PC-3 (cell line): ENCODE data around the gene FKBP10. TPM values are rescaled to one million over a fixed set of nuclear protein-coding genes. Genes with fewer than 3 reads are reported as not detected.

ENCODE experiments used
- ATAC-seq: fragments of 200-7000 bp; cut with Tn5 transposase; 2 replicates; pipeline ENCODE4 v1.9.1; 2020; ENCODE audit warnings: mild to moderate bottlenecking, moderate library complexity
- BruUV-seq: library from RNA; stranded (reverse); fragments of 400-500 nt; replicated peaks from 2 replicates; lab custom pipeline; 2021; lab: Mats Ljungman, UMichigan
- CTCF ChIA-PET: fragments of 300-600 bp; sonication (Branson Sonifier 250); formaldehyde crosslinking; loops from one replicate; lab custom pipeline; 2022; ENCODE audit warnings: antibody characterized with exemption; lab: Charles Lee
- POLR2A ChIA-PET: fragments of 300-600 bp; sonication (Branson Sonifier 250); formaldehyde crosslinking; loops from one replicate; lab custom pipeline; 2022; ENCODE audit warnings: antibody characterized with exemption; ENCODE audit not compliant: unreplicated experiment; lab: Charles Lee
- DNase-seq: peaks from one replicate; pipeline ENCODE4 v3.0.0-alpha.2; 2015
- H2AFZ ChIP-seq: fragments of 300-600 bp; sonication (generic); 2 replicates; pipeline ENCODE4 v1.6.0; 2016; ENCODE audit warnings: antibody characterized with exemption, low read length
- H3F3A ChIP-seq: fragments of 300-600 bp; sonication (generic); one replicate; pipeline ENCODE4 v1.6.0; 2017; ENCODE audit warnings: antibody characterized with exemption, low read length, control low read depth, mild to moderate bottlenecking; ENCODE audit not compliant: unreplicated experiment
- H3K27ac ChIP-seq: fragments of 300-600 bp; sonication (generic); 2 replicates; pipeline ENCODE4 v1.5.1; 2016; ENCODE audit warnings: mild to moderate bottlenecking, low read length
- H3K27me3 ChIP-seq: fragments of 300-600 bp; sonication (generic); 2 replicates; pipeline ENCODE4 v1.6.1; 2016; ENCODE audit warnings: low read length, mixed read lengths
- H3K36me3 ChIP-seq: fragments of 300-600 bp; sonication (generic); 2 replicates; pipeline ENCODE4 v1.6.1; 2016; ENCODE audit warnings: low read depth, mixed run types, low read length, mixed read lengths
- H3K4me1 ChIP-seq: fragments of 300-600 bp; sonication (generic); 2 replicates; pipeline ENCODE4 v1.5.1; 2016; ENCODE audit warnings: low read length; ENCODE audit not compliant: insufficient read depth
- H3K4me2 ChIP-seq: fragments of 300-600 bp; sonication (generic); 2 replicates; pipeline ENCODE4 v1.6.0; 2016; ENCODE audit warnings: low read length
- H3K4me3 ChIP-seq: fragments of 300-600 bp; sonication (generic); 2 replicates; pipeline ENCODE4 v1.5.1; 2016; ENCODE audit warnings: mild to moderate bottlenecking, low read length, mixed read lengths
- H3K79me2 ChIP-seq: fragments of 300-600 bp; sonication (generic); 2 replicates; pipeline ENCODE4 v1.6.1; 2017; ENCODE audit warnings: low read length, mixed read lengths
- H3K9ac ChIP-seq: fragments of 300-600 bp; sonication (generic); 2 replicates; pipeline ENCODE4 v1.6.0; 2016; ENCODE audit warnings: mild to moderate bottlenecking, low read length
- H3K9me2 ChIP-seq: fragments of 300-600 bp; sonication (generic); replicated peaks from 2 replicates; pipeline ENCODE4 v1.6.1; 2016; ENCODE audit warnings: mixed run types, low read length, mixed read lengths
- H3K9me3 ChIP-seq: fragments of 300-600 bp; sonication (generic); 2 replicates; pipeline ENCODE4 v1.6.1; 2016; ENCODE audit warnings: low read length, mixed read lengths
- H4K20me1 ChIP-seq: fragments of 300-600 bp; sonication (generic); 2 replicates; pipeline ENCODE4 v1.6.1; 2016; ENCODE audit warnings: low read length, mixed read lengths
- EZH2 ChIP-seq: fragments of 300-600 bp; sonication (generic); IDR thresholded peaks from one replicate; pipeline ENCODE4 v1.6.1; 2017; ENCODE audit warnings: antibody characterized with exemption, mild to moderate bottlenecking, low read length; ENCODE audit not compliant: unreplicated experiment
- EZH2phosphoT487 ChIP-seq: fragments of 300-600 bp; sonication (generic); IDR thresholded peaks from 2 replicates; pipeline ENCODE4 v1.6.1; 2018; ENCODE audit warnings: mild to moderate bottlenecking, antibody characterized with exemption, low read length, borderline replicate concordance
- intact Hi-C: fragments of 100-400 bp; cut with micrococcal nuclease; formaldehyde crosslinking; loops from 2 replicates; pipeline ENCODE4 v1.9.0; 2023
- total RNA-seq: library from RNA; depleted of rRNA; stranded (reverse); fragments of >200 nt; gene quantifications from 2 replicates; pipeline ENCODE4 v1.2.3, GENCODE V29; 2014
- TF ChIP-seq, protein P1 (sequence below): fragments of 300-600 bp; sonication (generic); conservative IDR thresholded peaks from 2 replicates; pipeline ENCODE4 v1.5.1; 2017; ENCODE audit warnings: antibody characterized with exemption, low read depth, mild to moderate bottlenecking, low read length

Gene FKBP10
- total RNA-seq, 1 experiment from 2014 or later: 63.4 TPM

DNA sequence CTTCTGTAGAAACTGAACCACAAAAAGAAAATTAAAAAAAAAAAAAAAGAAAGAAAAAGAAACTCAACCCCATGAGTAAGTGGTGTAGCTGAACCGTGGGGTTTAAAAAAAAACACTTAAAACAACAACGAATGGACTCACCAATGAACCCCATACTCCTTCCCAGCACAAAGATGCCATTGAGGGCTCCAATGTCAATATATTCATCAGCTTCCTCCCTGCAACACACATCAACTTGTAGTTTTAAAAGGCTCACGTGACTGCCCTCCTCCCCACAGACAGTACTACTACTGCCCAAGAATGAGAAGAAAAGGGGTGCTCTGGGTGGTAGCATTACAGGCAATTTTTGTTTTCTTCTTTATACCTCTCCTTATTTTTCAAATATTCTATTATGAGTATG, 55.8 kb downstream of the FKBP10 start:
- TF ChIP-seq EZH2: no peak
- no peak for TF ChIP-seq EZH2phosphoT487
- TF ChIP-seq, protein P1, sequence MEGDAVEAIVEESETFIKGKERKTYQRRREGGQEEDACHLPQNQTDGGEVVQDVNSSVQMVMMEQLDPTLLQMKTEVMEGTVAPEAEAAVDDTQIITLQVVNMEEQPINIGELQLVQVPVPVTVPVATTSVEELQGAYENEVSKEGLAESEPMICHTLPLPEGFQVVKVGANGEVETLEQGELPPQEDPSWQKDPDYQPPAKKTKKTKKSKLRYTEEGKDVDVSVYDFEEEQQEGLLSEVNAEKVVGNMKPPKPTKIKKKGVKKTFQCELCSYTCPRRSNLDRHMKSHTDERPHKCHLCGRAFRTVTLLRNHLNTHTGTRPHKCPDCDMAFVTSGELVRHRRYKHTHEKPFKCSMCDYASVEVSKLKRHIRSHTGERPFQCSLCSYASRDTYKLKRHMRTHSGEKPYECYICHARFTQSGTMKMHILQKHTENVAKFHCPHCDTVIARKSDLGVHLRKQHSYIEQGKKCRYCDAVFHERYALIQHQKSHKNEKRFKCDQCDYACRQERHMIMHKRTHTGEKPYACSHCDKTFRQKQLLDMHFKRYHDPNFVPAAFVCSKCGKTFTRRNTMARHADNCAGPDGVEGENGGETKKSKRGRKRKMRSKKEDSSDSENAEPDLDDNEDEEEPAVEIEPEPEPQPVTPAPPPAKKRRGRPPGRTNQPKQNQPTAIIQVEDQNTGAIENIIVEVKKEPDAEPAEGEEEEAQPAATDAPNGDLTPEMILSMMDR: no peak
- ChIA-PET CTCF (no interaction called here), POLR2A (interaction anchor here (0.7 kb wide), 1 partner anchor 38 kb away, joined by 9 read pairs; no protein-coding TSS in a partner anchor)
- Histone ChIP-seq H3F3A (no peaks in the 10 kb centered on the region), H3K27ac (no peak overlapping the region), H3K9me2 (no peaks in the 10 kb centered on the region), H3K4me1 (0 out of 2 replicates have a peak, but pooled peaks cover 1% of the 10 kb centered on the region), H3K9me3 (no peaks in the 10 kb centered on the region), H4K20me1 (peaks cover 10% of the 10 kb centered on the region; the same call in 1 of the 2 replicates), H2AFZ (no peak overlapping the region), H3K4me2 (no peak overlapping the region), H3K9ac (no peak overlapping the region), H3K4me3 (no peak overlapping the region), H3K79me2 (peaks cover 16% of the 10 kb centered on the region), H3K27me3 (no peaks in the 10 kb centered on the region), H3K36me3 (peaks cover 6% of the 10 kb centered on the region; the same call in 1 of the 2 replicates)
- BruUV-seq: no TSS peak
- no peak for DNase-seq
- intact Hi-C loops: loop anchor here (5.0 kb wide), 1 partner anchor 131 kb away; no protein-coding TSS in a partner anchor
- ATAC-seq: no peak

DNA sequence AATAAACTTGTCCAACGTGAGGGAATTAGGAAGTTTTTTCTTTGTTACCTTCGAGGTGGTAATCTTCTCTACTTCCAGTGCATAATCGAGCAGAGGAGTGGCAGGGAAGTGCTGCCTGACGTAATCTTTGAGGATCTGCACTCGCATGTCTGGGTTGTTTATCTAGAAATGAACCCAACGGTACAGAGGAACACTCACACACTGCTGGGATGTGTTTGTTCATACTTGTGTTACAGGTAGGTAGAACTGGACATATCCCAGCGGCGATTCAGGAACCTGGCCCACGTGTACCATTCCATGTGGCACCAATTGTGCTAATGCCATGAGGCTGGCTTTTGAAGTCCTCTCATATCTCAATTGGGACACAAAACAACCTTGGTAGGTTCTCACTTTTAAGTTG, 56.6 kb downstream of the FKBP10 start:
- no TSS peak for BruUV-seq
- DNase-seq (no peak), ATAC-seq (no peak)
- Histone ChIP-seq H3K9me2 (no peaks in the 10 kb centered on the region), H4K20me1 (peaks cover 1% of the 10 kb centered on the region; the same call in 1 of the 2 replicates), H3K4me3 (no peak overlapping the region), H3K4me2 (no peak overlapping the region), H3K9me3 (no peaks in the 10 kb centered on the region), H3K79me2 (peaks cover 7% of the 10 kb centered on the region), H3K9ac (no peak overlapping the region), H3K27me3 (no peaks in the 10 kb centered on the region), H2AFZ (no peak overlapping the region), H3F3A (no peaks in the 10 kb centered on the region), H3K27ac (no peak overlapping the region), H3K4me1 (no peaks in the 10 kb centered on the region), H3K36me3 (peaks cover 6% of the 10 kb centered on the region; the same call in 1 of the 2 replicates)
- TF ChIP-seq, protein P1: no peak
- TF ChIP-seq EZH2phosphoT487: no peak
- TF ChIP-seq EZH2: no peak
- ChIA-PET POLR2A (no interaction called here), CTCF (no interaction called here)
- intact Hi-C loops: loop anchor here (5.0 kb wide), 1 partner anchor 132 kb away; no protein-coding TSS in a partner anchor

DNA sequence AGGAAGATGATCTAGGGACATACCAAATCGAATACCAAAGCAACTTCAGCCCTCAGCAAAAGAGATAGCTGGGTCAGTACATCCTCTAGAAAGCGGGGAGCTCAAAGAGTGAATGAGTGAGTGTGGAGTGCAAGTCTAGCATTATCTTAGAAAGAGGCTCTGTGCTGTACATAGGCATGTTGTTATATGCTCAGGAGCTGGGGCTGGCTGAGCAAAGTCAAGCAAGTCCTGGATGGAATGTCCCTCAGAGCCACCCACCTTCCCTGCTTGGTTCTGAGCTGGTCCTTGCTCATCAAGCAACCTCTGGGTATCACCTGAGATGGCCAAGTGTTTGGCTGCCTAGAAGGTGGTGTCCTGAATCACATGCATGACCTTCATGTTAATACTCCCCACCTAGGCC, 57.3 kb downstream of the FKBP10 start:
- DNase-seq: no peak
- CTCF ChIA-PET: interaction anchor here (0.5 kb wide), 1 partner anchor 8 kb away, joined by 3 read pairs; no protein-coding TSS in a partner anchor
- no peaks in the 10 kb centered on the region for H4K20me1 ChIP-seq
- no peak overlapping the region for H3K9ac ChIP-seq
- intact Hi-C loops: no loop called here
- H3K27me3 ChIP-seq: no peaks in the 10 kb centered on the region
- no TSS peak for BruUV-seq
- H3K36me3 ChIP-seq: peaks cover 6% of the 10 kb centered on the region; the same call in 1 of the 2 replicates
- H3K79me2 ChIP-seq: peaks cover under 1% of the 10 kb centered on the region
- H3K9me2 ChIP-seq: no peaks in the 10 kb centered on the region
- no peaks in the 10 kb centered on the region for H3F3A ChIP-seq
- TF ChIP-seq, protein P1: no peak
- no peak for TF ChIP-seq EZH2
- TF ChIP-seq EZH2phosphoT487: no peak
- H3K9me3 ChIP-seq: no peaks in the 10 kb centered on the region
- no peak overlapping the region for H3K4me3 ChIP-seq
- POLR2A ChIA-PET: no interaction called here
- H3K4me2 ChIP-seq: no peak overlapping the region
- no peak overlapping the region for H2AFZ ChIP-seq
- no peak for ATAC-seq
- H3K4me1 ChIP-seq: no peaks in the 10 kb centered on the region
- H3K27ac ChIP-seq: no peak overlapping the region
